Esophagus squamous epithelium (tissue), 4 donors: Measurements from ENCODE around the gene CLDN4.

ENCODE experiments used
- CTCF ChIP-seq, 6 experiments: fragments of 450-650 bp in 4 of 6; fragments of 200-600 bp in 2 of 6; sonication (generic) in 2 of 6; IDR thresholded peaks; one replicate each; pipeline ENCODE4 v1.5.1; 2016 to 2019; ENCODE audit warnings: antibody characterized with exemption in 6 of 6, mild to moderate bottlenecking in 4 of 6, moderate library complexity in 4 of 6
- POLR2A ChIP-seq, 4 donors: fragments of 450-650 bp; IDR thresholded peaks; one replicate each; pipeline ENCODE4 v1.6.1; 2017; ENCODE audit warnings: antibody characterized with exemption in 4 of 4, mild to moderate bottlenecking in 4 of 4, moderate library complexity in 3 of 4

- no peak for TF ChIP-seq CTCF (IDR thresholded peaks at IDR 0.05)
- TF ChIP-seq POLR2A (IDR thresholded peaks at IDR 0.05) = no peak
These were observed 49.3 kb downstream of the CLDN4 start for GRCh38 chr7:73879977-73880681.
